ENCODE results near the gene KCNMA1. TPM values are rescaled to one million over a fixed set of nuclear protein-coding genes. Genes with fewer than 3 reads are reported as not detected.

KCNMA1 gene
- total and polyA plus RNA-seq, 8 donors, result 2.8 to 21.1 (median 4.3) TPM

GRCh38 chr10:77279207-77279606, 358.4 kb downstream of the KCNMA1 start:
- no peak overlapping the region for H3K4me3 ChIP-seq
- DNase-seq (no peak), ATAC-seq (no peak)
- H3K9me3 ChIP-seq, result no peaks in the 10 kb centered on the region
- no peaks in the 10 kb centered on the region for H3K36me3 ChIP-seq
- H3K27me3 ChIP-seq, result peaks cover 4 to 50% of the 10 kb centered on the region in 2 donors
- no peak for TF ChIP-seq CTCF (IDR thresholded peaks at IDR 0.05)
- no peak overlapping the region for H3K27ac ChIP-seq
- H3K4me1 ChIP-seq, result no peaks in the 10 kb centered on the region
- intact Hi-C loops (cut with DNase I), result no loop called here

GRCh38 chr10:77274046-77274795, 363.4 kb downstream of the KCNMA1 start:
- H3K4me1 ChIP-seq, result no peaks in the 10 kb centered on the region
- no peak overlapping the region for H3K4me3 ChIP-seq
- intact Hi-C loops (cut with DNase I), result no loop called here
- TF ChIP-seq CTCF (IDR thresholded peaks at IDR 0.05), result no peak
- no peaks in the 10 kb centered on the region for H3K36me3 ChIP-seq
- peaks cover 0 to 36% of the 10 kb centered on the region in 2 donors for H3K27me3 ChIP-seq
- no peak overlapping the region for H3K27ac ChIP-seq
- no peak for DNase-seq
- H3K9me3 ChIP-seq, result no peaks in the 10 kb centered on the region
- no peak for ATAC-seq

GRCh38 chr10:77269163-77269562, 368.4 kb downstream of the KCNMA1 start:
- Histone ChIP-seq H3K27ac (no peak overlapping the region), H3K27me3 (peaks cover 0 to 17% of the 10 kb centered on the region in 2 donors), H3K36me3 (no peaks in the 10 kb centered on the region), H3K4me3 (no peak overlapping the region), H3K4me1 (no peaks in the 10 kb centered on the region), H3K9me3 (no peaks in the 10 kb centered on the region)
- TF ChIP-seq CTCF (IDR thresholded peaks at IDR 0.05), result no peak
- intact Hi-C loops (cut with DNase I), result no loop called here
- ATAC-seq, result no peak
- no peak for DNase-seq

- Histone ChIP-seq H3K4me1 (no peaks in the 10 kb centered on the region), H3K9me3 (no peaks in the 10 kb centered on the region), H3K27me3 (peaks cover 0 to 17% of the 10 kb centered on the region in 2 donors), H3K27ac (no peak overlapping the region), H3K4me3 (no peak overlapping the region), H3K36me3 (no peaks in the 10 kb centered on the region)
- ATAC-seq, result no peak
- no peak for DNase-seq
- TF ChIP-seq CTCF (IDR thresholded peaks at IDR 0.05), result no peak
- intact Hi-C loops (cut with DNase I), result no loop called here
Measured at GRCh38 chr10:77268721-77269120, 368.9 kb downstream of the KCNMA1 start.

- no peak for TF ChIP-seq CTCF (IDR thresholded peaks at IDR 0.05)
- peak; percentile 22 for ATAC-seq
- Histone ChIP-seq H3K4me3 (no peak overlapping the region), H3K27ac (no peak overlapping the region), H3K9me3 (no peaks in the 10 kb centered on the region), H3K27me3 (peaks cover 0 to 16% of the 10 kb centered on the region in 2 donors), H3K36me3 (no peaks in the 10 kb centered on the region), H3K4me1 (no peaks in the 10 kb centered on the region)
- intact Hi-C loops (cut with DNase I), result no loop called here
- no peak for DNase-seq
Measured at GRCh38 chr10:77267703-77268675, 369.6 kb downstream of the KCNMA1 start.

All from left lung (tissue), 10 donors.